Esophagus muscularis mucosa (tissue), 4 donors: ENCODE data around the gene ITLN2.

Experiments used
- CTCF ChIP-seq, 3 experiments: fragments of 200-600 bp in 2 of 3; fragments of 450-650 bp in 1 of 3; sonication (generic) in 2 of 3; IDR thresholded peaks; one replicate each; pipeline ENCODE4 v1.5.1; 2017 to 2019; ENCODE audit warnings: antibody characterized with exemption in 3 of 3, mild to moderate bottlenecking in 2 of 3, moderate library complexity in 1 of 3
- EP300 ChIP-seq: sonication (generic); formaldehyde crosslinking; IDR thresholded peaks from one replicate; pipeline ENCODE4 v1.6.1; 2017; ENCODE audit warnings: antibody characterized with exemption
- POLR2A ChIP-seq: fragments of 450-650 bp; IDR thresholded peaks from one replicate; pipeline ENCODE4 v1.6.1; 2017; ENCODE audit warnings: antibody characterized with exemption, moderate library complexity, mild to moderate bottlenecking, low read depth
- POLR2AphosphoS5 ChIP-seq, 2 donors: sonication (generic); formaldehyde crosslinking; IDR thresholded peaks; one replicate each; pipeline ENCODE4 v1.6.1; 2017; ENCODE audit warnings: antibody characterized with exemption in 2 of 2

- no peak for TF ChIP-seq CTCF (IDR thresholded peaks at IDR 0.05)
- no peak for TF ChIP-seq POLR2A
- no peak for TF ChIP-seq POLR2AphosphoS5 (IDR thresholded peaks at IDR 0.05)
- TF ChIP-seq EP300: no peak
Observed at GRCh38 chr1:160981584-160982411, 27.2 kb upstream of the ITLN2 start.
